GM21737 (cell line): ENCODE measurements around the gene STPG4.
"Not testable (repeated sequence)": the region's sequence is repeated elsewhere in the genome, so short reads cannot be mapped to it uniquely, and the experiment has no call there.

Experiments used
- ATAC-seq: cut with Tn5 transposase; IDR thresholded peaks from one replicate; pipeline ENCODE4 v1.9.1; 2021; ENCODE audit warnings: mild to moderate bottlenecking, moderate library complexity; ENCODE audit not compliant: unreplicated experiment

Gene STPG4

DNA sequence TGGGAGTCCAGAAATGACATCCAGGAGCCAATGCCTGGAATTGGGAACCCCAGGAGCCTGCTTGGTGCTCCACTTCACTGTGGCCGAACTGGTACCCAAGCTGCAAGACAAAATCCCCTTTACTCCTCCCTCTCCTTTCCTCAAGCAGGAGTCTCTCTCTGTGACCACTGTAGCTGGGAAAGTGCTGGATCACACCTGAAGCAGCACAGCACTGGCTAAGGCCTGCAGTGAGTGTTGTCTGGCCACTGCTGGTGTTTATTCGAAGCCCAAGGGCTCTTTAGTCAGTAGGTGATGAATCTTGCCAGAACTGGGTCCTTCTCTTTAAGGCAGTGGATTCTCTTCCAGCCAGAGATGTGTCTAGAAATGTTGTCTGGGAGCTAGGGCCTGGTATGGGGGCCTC lies 26.4 kb downstream of the STPG4 start:
- no peak for ATAC-seq

DNA sequence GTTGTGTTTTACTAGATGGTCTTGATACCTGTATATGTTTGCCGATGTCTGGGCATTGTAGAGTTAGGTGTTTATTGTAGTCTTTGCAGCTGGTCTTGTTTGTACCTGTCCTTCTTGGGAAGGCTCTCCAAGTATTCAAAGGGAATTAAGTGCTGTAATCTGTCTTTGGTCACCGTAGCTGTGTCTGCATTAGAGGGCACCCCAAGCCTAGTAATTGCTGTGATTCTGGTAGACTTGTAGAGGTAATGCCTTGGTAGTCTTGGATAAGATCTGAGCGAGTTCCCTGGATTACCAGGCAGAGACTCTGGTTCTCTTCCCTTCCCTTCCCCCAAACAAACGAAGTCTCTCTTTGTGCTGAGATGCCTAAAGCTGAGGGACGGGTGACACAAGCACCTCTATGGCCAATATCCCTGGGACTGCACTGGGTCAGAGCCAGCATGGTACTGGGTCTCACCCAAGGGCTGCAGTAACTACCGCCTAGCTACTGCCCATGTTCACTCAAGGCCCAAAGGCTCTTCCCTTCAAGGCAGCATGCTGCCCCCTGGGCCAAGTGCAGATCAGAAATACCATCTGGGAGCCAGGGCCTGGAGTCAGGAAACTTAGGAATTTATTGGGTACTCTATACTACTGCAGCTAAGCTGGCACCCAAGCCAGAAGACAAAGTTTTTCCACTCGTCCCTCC lies 27.1 kb downstream of the STPG4 start:
- no peak for ATAC-seq

DNA sequence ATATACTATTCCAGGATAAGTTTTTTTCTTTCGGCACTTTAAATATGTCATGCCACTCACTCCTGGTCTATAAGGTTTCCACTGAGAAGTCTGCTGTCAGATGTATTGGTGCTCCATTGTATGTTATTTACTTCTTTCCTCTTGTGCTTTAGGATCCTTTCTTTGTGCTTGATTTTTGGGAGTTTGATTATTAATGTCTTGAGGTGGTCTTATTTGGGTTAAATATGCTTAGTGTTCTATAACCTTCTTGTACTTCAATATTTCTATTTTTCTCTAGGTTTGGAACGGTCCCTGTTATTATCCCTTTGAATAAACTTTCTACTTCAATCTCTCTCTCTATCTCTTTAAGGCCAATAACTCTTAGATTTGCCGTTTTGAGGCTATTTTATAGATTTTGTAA lies 28.3 kb downstream of the STPG4 start:
- no peak for ATAC-seq

DNA sequence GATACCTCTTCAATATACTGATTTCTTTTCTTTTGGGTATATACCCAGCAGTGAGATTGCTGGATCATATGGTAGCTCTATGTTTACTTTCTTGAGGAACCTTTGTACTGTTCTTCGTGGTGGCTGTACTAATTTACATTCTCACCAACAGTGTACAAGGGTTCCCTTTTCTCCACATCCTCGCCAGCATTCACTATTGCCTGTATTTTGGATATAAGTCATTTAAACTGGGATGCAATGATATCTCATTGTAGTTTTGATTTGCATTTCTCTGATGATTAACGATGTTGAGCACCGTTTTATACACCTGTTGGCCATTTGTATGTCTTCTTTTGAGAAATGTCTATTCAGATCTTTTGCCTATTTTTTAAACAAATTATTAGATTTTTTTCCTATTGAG lies 30.4 kb downstream of the STPG4 start:
- ATAC-seq = not testable (repeated sequence)

DNA sequence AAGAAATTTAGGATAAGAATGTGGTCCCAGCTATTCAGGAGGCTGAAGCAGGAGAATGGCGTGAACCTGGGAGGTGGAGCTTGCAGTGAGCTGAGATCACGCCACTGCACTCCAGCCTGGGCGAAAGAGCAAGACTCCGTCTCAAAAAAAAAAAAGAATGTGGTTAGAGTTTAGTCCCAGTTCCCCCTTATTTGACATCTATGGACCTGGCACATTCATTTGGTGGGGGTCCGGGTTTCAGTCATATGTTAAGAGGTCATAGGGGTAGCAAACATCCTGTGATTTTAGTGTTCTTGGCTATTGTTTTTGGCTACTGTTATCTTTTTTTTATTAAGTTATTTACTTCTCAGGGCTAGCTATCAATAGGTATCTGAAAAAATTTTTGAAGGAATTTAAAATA lies 34.7 kb downstream of the STPG4 start:
- ATAC-seq = not testable (repeated sequence)

DNA sequence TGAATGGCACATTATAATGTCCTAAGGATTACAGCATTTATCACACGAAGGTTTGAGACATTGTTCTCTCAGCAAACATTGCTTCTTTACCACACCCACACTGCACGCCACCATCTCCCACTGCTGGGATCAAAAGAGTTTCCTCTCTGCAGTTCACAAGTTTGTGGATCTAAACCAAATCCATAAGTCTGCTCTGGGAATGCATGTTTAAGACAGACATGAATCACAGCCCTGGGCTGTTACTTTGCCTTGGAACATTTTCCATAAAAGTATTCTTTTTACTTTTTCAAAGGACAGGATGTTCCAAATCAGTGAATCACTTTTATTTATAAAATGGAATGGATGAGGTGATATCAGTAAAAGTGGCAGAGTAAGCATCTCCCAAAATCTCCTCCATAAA lies 36.1 kb downstream of the STPG4 start:
- ATAC-seq = no peak

DNA sequence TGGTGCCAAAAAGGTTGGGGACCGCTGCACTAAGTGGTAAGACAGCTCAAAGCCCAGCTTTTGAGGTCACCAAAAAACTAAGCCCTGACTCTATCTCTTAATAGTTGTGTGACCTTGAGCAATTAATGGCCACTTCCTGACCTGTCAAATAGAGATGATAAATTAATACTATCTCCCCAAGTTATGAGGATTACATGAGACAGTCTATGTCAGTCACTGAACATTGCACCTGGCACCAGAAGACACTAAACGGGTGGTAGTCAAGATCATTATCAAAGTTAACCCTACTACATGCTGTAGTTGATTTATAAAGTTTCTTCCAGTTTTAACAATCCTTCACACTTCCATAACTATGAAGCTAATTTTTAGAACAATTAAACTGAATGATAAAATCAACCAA lies 36.5 kb downstream of the STPG4 start:
- ATAC-seq = no peak

DNA sequence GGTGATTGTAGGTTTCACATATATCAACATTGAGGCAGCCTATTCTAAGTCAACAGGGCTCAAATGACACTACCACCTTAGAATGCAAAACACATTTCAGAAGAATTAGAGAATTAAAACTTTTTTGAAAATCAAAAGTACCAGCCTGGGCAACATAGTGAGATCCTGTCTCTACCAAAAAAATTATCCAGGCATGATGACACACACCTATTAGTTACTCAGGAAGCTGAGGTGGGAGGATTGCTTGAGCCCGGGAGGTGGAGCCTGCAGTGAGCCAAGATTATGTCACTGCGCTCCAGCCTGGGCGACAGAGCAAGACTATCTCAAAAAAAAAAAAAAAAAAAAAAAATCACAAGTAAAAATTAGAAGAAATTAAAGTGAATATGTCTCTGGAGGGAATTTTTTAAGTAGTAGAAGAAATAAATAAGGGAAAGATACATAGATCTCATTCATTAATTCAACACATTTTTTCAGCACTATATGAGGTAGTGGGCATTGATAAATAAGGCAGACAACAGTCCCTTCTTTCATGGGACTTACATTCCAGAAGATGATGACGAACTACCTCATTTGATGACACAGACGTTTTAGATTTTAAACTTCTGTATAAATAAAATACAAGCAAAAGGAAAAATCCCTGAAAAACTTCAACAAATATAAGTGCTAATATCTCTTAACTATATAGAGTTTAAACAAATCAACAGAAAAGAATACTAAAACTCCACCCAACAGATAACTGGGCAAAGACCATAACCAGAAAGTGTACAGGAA lies 42.3 kb downstream of the STPG4 start:
- ATAC-seq = no peak

DNA sequence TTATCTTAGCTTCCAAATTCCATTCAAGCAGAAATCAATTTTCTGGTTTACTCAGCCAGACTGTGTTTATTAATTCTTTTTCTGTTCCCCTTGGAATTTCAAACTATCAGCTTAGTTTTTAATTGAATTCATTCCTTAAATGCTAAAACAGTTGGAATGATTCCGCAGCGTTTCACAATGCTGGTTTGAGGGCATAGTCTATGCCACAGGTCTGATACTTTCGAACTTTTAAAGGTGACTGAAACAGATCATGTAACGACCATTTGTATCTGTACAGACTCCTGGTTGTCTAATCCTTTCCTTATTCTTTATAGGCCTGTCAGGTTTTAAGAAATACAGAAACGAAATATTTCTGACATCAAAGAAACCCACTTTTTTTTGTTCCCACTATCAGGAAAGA lies 45.4 kb downstream of the STPG4 start:
- no peak for ATAC-seq

DNA sequence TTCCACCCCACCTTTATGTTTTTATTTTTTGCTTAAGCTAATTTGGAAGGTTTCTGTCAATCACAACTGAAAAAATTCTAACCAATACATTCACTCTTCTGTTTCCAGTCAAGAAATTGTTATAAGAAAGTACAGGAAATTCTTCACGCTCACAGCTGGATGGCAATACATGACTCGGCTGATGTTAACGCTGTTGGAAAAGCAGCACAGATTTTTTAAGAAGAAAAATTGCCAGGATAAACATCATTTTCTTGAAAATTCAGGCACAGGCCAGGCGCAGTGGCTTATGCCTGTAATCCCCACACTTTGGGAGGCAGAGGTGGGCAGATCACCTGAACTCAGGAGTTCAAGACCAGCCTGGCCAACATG lies 46.1 kb downstream of the STPG4 start:
- no peak for ATAC-seq

DNA sequence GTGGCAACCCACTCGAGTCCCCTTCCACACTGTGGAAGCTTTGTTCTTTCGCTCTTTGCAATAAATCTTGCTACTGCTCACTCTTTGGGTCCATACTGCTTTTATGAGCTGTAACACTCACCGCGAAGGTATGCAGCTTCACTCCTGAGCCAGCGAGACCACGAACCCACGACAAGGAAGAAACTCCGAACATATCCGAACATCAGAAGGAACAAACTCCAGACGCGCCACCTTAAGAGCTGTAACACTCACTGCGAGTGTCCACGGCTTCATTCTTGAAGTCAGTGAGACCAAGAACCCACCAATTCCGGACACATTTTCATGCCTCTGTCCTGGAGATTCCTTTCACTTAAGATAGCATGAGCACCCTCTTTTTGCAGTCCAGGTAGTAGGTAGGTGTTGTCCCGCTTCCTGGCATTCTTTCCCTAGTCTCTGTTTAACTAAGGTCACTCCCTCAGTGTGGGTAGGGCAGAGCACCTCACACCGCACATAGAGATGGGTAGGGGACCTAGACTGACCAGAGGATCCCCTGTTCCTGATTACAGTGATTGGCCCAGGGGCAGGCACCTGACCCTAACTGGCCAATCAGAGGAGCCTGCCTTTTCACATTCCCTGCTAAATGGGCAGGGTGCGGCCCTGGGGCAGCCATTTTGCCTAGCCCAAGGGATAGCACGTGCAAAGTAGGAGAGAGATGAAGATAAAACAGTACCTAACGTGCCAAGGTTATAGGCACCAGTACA lies 46.7 kb downstream of the STPG4 start:
- ATAC-seq = not testable (repeated sequence)

DNA sequence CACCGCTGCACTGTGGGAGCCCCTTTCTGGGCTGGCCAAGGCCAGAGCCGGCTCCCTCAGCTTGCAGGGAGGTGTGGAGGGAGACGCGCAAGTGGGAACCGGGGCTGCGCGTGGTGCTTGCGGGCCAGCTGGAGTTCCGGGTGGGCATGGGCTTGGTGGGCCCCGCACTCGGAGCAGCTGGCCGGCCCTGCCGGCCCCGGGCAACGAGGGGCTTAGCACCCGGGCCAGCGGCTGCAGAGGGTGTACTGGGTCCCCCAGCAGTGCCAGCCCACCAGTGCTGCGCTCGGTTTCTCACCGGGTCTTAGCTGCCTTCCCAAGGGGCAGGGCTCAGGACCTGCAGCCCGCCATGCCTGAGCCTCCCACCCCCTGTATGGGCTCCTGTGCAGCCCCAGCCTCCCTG lies 47.9 kb downstream of the STPG4 start:
- not testable (repeated sequence) for ATAC-seq

DNA sequence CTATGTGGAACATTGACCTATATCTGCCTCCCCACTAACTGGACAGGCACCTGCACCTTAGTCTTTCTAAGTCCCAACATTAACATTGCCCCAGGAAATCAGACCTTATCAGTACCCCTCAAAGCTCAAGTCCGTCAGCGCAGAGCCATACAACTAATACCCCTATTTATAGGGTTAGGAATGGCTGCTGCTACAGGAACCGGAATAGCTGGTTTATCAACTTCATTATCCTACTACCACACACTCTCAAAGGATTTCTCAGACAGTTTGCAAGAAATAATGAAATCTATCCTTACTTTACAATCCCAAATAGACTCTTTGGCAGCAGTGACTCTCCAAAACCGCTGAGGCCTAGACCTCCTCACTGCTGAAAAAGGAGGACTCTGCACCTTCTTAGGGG lies 48.9 kb downstream of the STPG4 start:
- not testable (repeated sequence) for ATAC-seq

DNA sequence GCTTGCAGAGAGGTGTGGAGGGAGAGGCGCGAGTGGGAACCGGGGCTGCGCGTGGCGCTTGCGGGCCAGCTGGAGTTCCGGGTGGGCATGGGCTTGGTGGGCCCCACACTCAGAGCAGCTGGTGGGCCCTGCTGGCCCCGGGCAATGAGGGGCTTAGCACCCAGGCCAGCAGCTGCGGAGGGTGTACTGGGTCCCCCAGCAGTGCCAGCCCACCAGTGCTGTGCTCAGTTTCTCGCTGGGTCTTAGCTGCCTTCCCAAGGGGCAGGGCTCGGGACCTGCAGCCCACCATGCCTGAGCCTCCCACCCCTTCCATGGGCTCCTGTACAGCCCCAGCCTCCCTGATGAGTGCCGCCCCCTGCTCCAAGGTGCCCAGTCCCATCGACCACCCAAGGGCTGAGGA lies 55.4 kb downstream of the STPG4 start:
- not testable (repeated sequence) for ATAC-seq

DNA sequence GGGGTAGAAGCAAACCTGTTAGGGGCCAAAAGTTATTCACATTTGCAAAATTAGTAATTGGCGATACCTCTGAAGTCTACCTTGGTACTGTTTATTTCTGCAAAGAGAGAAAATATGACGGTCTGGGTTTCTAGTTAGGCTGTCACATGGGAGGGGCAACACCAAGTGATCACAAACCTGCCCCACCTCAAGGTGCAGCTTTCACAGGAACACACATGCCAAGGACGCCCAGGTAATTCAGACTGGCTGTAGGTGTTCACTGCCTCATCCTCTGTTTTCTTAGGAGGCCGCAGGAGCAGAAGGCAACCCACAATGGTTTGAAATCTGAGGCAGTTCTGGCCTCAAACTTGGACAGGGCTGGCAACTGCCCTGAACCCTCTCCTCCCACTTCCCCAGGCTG lies 56.2 kb downstream of the STPG4 start:
- no peak for ATAC-seq

DNA sequence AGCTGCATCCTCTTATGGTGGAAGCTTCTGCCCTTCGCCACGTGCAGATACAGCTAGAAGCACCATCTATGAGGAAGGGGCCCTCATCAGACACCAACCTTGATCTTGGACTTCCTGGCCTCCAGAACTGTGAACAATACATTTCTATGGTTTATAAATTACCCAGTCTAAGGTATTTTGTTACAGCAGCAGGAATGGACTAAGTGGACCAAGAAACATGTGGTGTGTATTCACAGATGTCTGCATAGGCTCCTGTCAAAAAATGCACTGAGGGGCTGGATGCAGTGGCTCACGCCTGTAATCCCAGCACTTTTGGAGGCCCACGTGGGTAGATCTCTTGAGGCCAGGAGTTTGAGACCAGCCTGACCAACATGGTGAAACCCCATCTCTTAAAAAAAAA lies 57.5 kb downstream of the STPG4 start:
- ATAC-seq = no peak

DNA sequence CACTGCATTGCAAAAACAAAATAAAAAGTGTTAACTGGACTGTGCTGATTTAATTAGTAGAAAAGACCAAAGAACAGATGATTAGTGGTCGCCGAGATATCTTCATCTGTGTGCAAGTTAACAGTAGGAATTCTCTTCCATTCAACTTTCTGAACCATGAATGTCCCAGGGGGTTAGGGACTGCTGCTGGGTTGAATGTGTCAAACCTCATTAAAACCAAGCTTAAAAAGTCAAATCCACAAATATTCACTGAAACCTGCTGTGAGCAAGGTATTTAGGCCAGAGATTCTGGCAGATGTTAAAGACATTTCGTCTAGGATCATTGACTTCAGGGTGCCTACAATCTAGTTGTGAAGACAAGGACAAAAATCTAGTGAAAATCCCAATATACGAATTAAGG lies 58.7 kb downstream of the STPG4 start:
- no peak for ATAC-seq

DNA sequence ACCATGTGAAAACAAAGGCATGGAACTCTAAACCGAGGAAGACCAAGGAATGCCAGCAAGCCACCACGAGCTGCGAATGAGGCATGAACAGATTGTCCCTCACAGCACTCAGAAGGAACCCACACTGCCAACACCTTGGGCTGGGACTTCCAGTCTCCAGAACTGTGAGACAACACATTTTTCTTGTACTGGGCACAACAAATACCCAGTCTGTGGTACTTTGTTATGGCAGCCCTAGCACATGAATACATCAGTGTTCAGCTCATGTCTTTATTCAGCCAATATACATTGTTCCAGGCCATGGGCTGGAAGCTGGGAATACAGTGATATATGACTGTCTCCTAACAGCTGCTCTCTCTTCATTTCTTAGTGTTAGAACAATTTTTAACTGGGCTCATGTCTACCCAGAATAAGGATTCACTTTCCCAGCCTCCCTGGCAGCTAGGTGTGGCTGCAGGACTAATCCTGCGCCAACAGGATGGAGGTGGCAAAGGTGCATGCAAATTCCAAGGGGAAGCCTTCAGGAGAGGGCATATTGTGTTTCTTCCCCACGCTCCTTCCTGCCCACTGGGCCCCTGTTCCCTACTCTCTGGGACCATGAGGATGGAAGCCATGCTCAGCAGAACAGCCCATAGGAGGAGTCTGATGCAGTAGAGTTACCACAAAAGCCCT lies 59.6 kb downstream of the STPG4 start:
- no peak for ATAC-seq

DNA sequence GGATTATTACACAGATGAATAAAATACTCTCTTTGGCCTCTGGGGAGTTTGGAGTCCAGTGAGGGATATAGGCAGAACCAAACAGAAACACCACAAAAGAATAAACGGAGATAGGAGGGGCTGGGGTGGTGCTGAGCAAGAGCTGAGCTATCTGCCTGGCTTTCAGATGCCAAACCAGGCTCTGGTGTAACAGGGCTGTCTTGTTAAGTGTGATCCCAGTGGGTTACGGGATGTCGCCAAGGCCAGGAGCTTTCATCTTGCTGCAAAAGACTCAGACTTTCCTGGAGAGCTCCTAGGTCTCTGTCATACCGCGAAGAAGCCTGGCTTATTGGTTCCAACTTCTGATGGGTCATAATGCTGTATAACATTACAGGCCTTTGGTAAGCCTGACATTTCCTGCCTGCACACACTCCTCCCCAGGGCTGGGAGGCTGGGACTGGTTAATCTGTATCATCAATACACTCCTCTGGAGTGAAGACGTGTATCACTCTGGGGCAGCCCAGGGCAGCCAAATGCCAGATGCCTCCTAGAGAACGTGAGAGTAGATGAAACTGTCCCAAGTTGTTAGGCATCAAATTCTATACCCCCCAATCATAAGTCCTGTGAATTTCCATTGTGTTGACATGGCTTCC lies 60.5 kb downstream of the STPG4 start:
- no peak for ATAC-seq

DNA sequence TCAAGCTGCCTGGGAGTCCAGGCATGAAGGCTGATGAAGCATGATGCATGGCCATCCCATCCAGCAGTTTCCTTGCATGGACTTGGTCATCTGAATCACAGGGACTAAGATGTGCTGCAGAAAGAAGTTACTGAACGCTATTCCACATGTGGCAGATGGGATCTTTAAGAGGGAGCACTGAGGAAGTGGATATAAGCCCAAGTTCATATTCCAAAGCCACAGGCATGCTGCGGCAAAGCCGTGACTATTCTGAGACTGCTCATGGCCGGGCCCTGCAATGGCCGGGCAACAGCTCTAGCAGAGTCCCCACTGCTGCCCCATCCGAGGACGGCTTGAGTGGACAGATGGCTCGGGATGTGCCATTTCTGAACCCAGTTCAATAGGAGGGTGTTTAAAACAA lies 61.5 kb downstream of the STPG4 start:
- no peak for ATAC-seq

DNA sequence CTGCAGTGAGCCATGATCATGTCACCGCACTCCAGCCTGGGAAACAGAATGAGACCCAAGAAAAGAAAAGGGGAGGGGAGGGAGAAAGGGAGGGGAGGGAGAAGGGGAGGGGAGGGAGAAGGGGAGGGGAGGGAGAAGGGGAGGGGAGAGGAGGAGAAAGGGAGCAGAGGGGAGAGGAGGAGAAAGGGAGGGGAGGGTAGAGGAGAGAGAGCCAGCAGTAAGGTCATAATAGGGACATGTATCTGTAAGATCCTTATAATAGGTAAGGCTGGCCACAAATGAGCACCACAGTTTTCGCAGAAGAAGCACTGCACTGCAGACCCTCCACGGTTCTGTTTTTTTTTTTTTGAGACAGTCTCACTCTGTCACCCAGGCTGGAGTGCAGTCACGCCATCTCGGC lies 62.6 kb downstream of the STPG4 start:
- no peak for ATAC-seq
